LNCAP (cell line): ENCODE measurements around the gene SLC9A3.

Experiments used
- TF ChIP-seq, protein P1 (sequence below): fragments of 450-650 bp; IDR thresholded peaks from 2 replicates; pipeline ENCODE4 v1.5.1; 2017; ENCODE audit warnings: mild to moderate bottlenecking

SLC9A3 gene

GRCh38 chr5:440401-441201 lies 83.6 kb downstream of the SLC9A3 start:
- TF ChIP-seq, protein P1, sequence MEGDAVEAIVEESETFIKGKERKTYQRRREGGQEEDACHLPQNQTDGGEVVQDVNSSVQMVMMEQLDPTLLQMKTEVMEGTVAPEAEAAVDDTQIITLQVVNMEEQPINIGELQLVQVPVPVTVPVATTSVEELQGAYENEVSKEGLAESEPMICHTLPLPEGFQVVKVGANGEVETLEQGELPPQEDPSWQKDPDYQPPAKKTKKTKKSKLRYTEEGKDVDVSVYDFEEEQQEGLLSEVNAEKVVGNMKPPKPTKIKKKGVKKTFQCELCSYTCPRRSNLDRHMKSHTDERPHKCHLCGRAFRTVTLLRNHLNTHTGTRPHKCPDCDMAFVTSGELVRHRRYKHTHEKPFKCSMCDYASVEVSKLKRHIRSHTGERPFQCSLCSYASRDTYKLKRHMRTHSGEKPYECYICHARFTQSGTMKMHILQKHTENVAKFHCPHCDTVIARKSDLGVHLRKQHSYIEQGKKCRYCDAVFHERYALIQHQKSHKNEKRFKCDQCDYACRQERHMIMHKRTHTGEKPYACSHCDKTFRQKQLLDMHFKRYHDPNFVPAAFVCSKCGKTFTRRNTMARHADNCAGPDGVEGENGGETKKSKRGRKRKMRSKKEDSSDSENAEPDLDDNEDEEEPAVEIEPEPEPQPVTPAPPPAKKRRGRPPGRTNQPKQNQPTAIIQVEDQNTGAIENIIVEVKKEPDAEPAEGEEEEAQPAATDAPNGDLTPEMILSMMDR: no peak

GRCh38 chr5:439636-440035 lies 84.6 kb downstream of the SLC9A3 start:
- TF ChIP-seq, protein P1: no peak

DNA sequence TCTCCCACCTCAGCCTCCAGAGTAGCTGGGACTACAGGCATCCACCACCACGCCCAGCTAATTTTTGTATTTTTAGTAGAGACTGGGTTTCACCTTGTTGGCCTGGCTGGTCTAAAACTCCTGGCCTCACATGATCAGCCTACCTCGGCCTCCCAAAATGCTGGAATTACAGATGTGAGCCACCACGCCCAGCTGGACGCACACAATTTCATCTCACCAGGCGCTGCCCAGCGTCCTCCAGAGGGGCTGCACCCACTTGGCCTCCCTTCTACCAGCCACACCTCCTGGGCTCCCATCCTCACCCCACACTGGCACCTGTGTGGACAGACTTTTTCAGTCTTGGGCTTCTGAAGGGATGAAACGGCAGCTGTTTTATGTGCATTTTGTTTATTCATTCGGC lies 85.1 kb downstream of the SLC9A3 start:
- TF ChIP-seq, protein P1: no peak

GRCh38 chr5:438481-438981 lies 85.7 kb downstream of the SLC9A3 start:
- TF ChIP-seq, protein P1: no peak

GRCh38 chr5:437281-437771 lies 86.9 kb downstream of the SLC9A3 start:
- TF ChIP-seq, protein P1: no peak

GRCh38 chr5:436641-436975 lies 87.6 kb downstream of the SLC9A3 start:
- TF ChIP-seq, protein P1: no peak

DNA sequence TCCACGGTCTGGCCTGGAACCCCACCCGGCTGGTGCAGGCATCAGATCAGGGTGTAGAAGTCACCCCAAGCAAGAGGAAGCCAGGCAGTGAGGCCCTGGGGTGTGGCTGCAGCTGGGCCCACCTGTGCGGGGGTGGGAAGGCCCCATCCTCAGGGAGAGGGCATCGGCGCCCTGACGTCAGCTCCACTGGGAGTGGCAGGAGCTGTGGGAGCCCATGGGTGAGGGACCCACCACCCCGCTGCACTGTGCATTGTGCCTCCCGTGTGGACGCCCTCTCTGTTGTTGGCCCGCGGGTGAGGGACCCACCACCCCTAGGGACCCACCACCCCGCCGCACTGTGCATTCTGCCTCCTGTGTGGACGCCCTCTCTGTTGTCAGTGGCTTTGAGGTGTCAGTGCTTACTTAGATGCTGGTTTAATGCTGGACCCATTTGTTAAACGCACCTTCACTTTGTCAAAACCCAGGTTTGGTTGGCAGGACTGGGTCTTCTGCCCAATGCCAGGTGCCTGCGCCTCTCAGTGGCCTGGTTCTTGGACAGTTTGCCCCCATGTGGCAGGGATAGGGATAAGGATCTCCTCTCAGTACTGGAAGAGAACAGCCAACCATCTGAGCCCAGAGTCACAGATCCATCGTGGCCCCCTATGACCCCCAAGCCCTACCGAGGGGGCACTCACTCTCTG lies 88.1 kb downstream of the SLC9A3 start:
- TF ChIP-seq, protein P1: peak; percentile 48
